Calu3 (cell line): ENCODE measurements around the gene ANO9. TPM values are rescaled to one million over a fixed set of nuclear protein-coding genes. Genes with fewer than 3 reads are reported as not detected.

Experiments
- BruUV-seq: library from RNA; stranded (reverse); fragments of 400-500 nt; replicated peaks from 2 replicates; lab custom pipeline; 2021; lab: Mats Ljungman, UMichigan
- CTCF ChIA-PET: fragments of 300-600 bp; sonication (Branson Sonifier 250); formaldehyde crosslinking; loops from one replicate; lab custom pipeline; 2022; ENCODE audit warnings: antibody characterized with exemption; lab: Charles Lee
- DNase-seq: peaks from one replicate; pipeline ENCODE4 v3.0.0; 2022
- H3K27ac Mint-ChIP-seq: one replicate; pipeline ENCODE4 v1.8.0; 2022; ENCODE audit warnings: mixed read lengths; ENCODE audit not compliant: unreplicated experiment
- H3K27me3 Mint-ChIP-seq: one replicate; pipeline ENCODE4 v1.8.0; 2022; ENCODE audit warnings: mixed read lengths; ENCODE audit not compliant: unreplicated experiment
- H3K36me3 Mint-ChIP-seq: one replicate; pipeline ENCODE4 v1.8.0; 2022; ENCODE audit warnings: mild to moderate bottlenecking, moderate library complexity, mixed read lengths; ENCODE audit not compliant: insufficient read depth, unreplicated experiment
- H3K4me1 Mint-ChIP-seq: one replicate; pipeline ENCODE4 v1.8.0; 2022; ENCODE audit warnings: mild to moderate bottlenecking, low read depth, mixed read lengths; ENCODE audit not compliant: unreplicated experiment
- H3K4me3 Mint-ChIP-seq: one replicate; pipeline ENCODE4 v1.8.0; 2022; ENCODE audit warnings: mild to moderate bottlenecking, low read depth, moderate library complexity, mixed read lengths; ENCODE audit not compliant: unreplicated experiment
- H3K9me3 Mint-ChIP-seq: one replicate; pipeline ENCODE4 v1.8.0; 2022; ENCODE audit warnings: low read depth, mixed read lengths; ENCODE audit not compliant: unreplicated experiment
- CTCF ChIP-seq: fragments of 200-600 bp; IDR thresholded peaks from one replicate; pipeline ENCODE4 v1.8.0; 2022; ENCODE audit warnings: antibody characterized with exemption; ENCODE audit not compliant: unreplicated experiment
- intact Hi-C: fragments of 100-400 bp; cut with micrococcal nuclease; formaldehyde crosslinking; loops from one replicate; pipeline ENCODE4 v1.10.0; 2022; ENCODE audit not compliant: unreplicated experiment
- total RNA-seq: library from RNA; stranded (reverse); gene quantifications from 2 replicates; pipeline ENCODE4 v1.2.3, GENCODE V29; 2022

Gene ANO9
- total RNA-seq, 1 experiment from 2014 or later: 27.2 TPM

- H3K36me3 Mint-ChIP-seq: peaks cover 50% of the 10 kb centered on the region
- CTCF ChIA-PET: interaction anchor here (0.6 kb wide), 1 partner anchor 141 kb away, joined by 3 read pairs; no protein-coding TSS in a partner anchor
- no peak for DNase-seq
- intact Hi-C loops: no loop called here
- no peak overlapping the region for H3K4me3 Mint-ChIP-seq
- no peak for TF ChIP-seq CTCF
- no peaks in the 10 kb centered on the region for H3K9me3 Mint-ChIP-seq
- H3K27ac Mint-ChIP-seq: peak overlapping the region; percentile 43
- H3K4me1 Mint-ChIP-seq: peaks cover 13% of the 10 kb centered on the region
- no TSS peak for BruUV-seq
- H3K27me3 Mint-ChIP-seq: no peaks in the 10 kb centered on the region
Measured at GRCh38 chr11:445765-446588, 4.2 kb upstream of the ANO9 start.

- Mint-ChIP-seq H3K9me3 (no peaks in the 10 kb centered on the region), H3K36me3 (peaks cover 43% of the 10 kb centered on the region), H3K27me3 (no peaks in the 10 kb centered on the region), H3K27ac (no peak overlapping the region), H3K4me1 (peaks cover 16% of the 10 kb centered on the region), H3K4me3 (no peak overlapping the region)
- CTCF ChIA-PET: no interaction called here
- TF ChIP-seq CTCF: no peak
- BruUV-seq: no TSS peak
- intact Hi-C loops: no loop called here
- DNase-seq: no peak
Measured at GRCh38 chr11:444396-445144, 2.8 kb upstream of the ANO9 start.

GRCh38 chr11:443542-444199 is 1.9 kb upstream of the ANO9 start:
- no peak overlapping the region for H3K27ac Mint-ChIP-seq

More at GRCh38 chr11:443542-444199, 1.9 kb upstream of the ANO9 start:
- no peak for DNase-seq
- peaks cover 16% of the 10 kb centered on the region for H3K4me1 Mint-ChIP-seq
- intact Hi-C loops: no loop called here
- TF ChIP-seq CTCF: no peak
- BruUV-seq: no TSS peak
- no peaks in the 10 kb centered on the region for H3K27me3 Mint-ChIP-seq
- CTCF ChIA-PET: no interaction called here
- peak overlapping the region; percentile 24 for H3K4me3 Mint-ChIP-seq
- no peaks in the 10 kb centered on the region for H3K9me3 Mint-ChIP-seq
- H3K36me3 Mint-ChIP-seq: peaks cover 34% of the 10 kb centered on the region
